HCT116 (cell line): Measurements from ENCODE around the gene NFIA. TPM values are rescaled to one million over a fixed set of nuclear protein-coding genes. Genes with fewer than 3 reads are reported as not detected.

Experiments
- ATAC-seq: fragments of 200-7000 bp; cut with Tn5 transposase; 2 replicates; pipeline ENCODE4 v1.9.1; 2020; ENCODE audit warnings: mild to moderate bottlenecking, moderate library complexity
- BruUV-seq: library from RNA; stranded (reverse); fragments of 400-500 nt; replicated peaks from 2 replicates; lab custom pipeline; 2021; lab: Mats Ljungman, UMichigan
- CTCF ChIA-PET: fragments of 300-600 bp; sonication (Branson Sonifier 250); formaldehyde crosslinking; loops from one replicate; lab custom pipeline; 2021; ENCODE audit warnings: antibody characterized with exemption; lab: Charles Lee
- POLR2A ChIA-PET: fragments of 300-600, 350-600 bp; sonication (Branson Sonifier 250); formaldehyde crosslinking; loops from one replicate; lab custom pipeline; 2021; ENCODE audit warnings: antibody characterized with exemption; lab: Charles Lee
- RAD21 ChIA-PET, 2 experiments: fragments of 300-600 bp; sonication (Branson Sonifier 250); formaldehyde crosslinking; loops; one replicate each; lab custom pipeline; 2023; ENCODE audit warnings: low total read pairs in 2 of 2; ENCODE audit not compliant: uncharacterized antibody in 2 of 2, unreplicated experiment in 2 of 2, low non-redundant PET in 1 of 2; lab: Charles Lee
- DNase-seq: peaks from one replicate; pipeline ENCODE4 v3.0.0-alpha.2; 2010; ENCODE audit warnings: low read depth, low spot score
- H2AFZ ChIP-seq: fragments of 200-600 bp; shearing (Covaris generic), sonication (generic); 2 replicates; pipeline ENCODE4 v1.6.1; 2017; ENCODE audit warnings: low read depth, mixed run types, mixed read lengths, antibody characterized with exemption, low read length; ENCODE audit not compliant: poor library complexity, severe bottlenecking
- H3K27ac ChIP-seq: 2 replicates; pipeline ENCODE4 v1.5.1; 2012; ENCODE audit warnings: low read depth, low read length
- H3K27me3 ChIP-seq: fragments of 200-600 bp; sonication (generic); 2 replicates; pipeline ENCODE4 v1.6.1; 2016; ENCODE audit warnings: mixed run types, low read length, mixed read lengths; ENCODE audit not compliant: insufficient read depth
- H3K36me3 ChIP-seq, 2 experiments: fragments of 200-500 bp in 1 of 2; fragments of 200-600 bp in 1 of 2; sonication (Bioruptor generic) in 1 of 2; sonication (generic) in 1 of 2; 2 replicates each; pipeline versions ENCODE4 v1.5.1 to v1.6.1; 2014 to 2016; ENCODE audit warnings: low read length in 2 of 2, inconsistent platforms in 1 of 2, mixed read lengths in 1 of 2, mixed run types in 1 of 2; ENCODE audit not compliant: insufficient read depth in 2 of 2, control insufficient read depth in 1 of 2
- H3K4me1 ChIP-seq, 2 experiments: fragments of 200-600 bp in 1 of 2; sonication (generic) in 1 of 2; 2 replicates each; pipeline versions ENCODE4 v1.5.1 to v1.6.1; 2012 to 2017; ENCODE audit warnings: low read length in 2 of 2, inconsistent platforms in 1 of 2, mild to moderate bottlenecking in 1 of 2, mixed read lengths in 1 of 2, mixed run types in 1 of 2, moderate library complexity in 1 of 2; ENCODE audit not compliant: insufficient read depth in 2 of 2, control insufficient read depth in 1 of 2
- H3K4me2 ChIP-seq: fragments of 200-600 bp; sonication (generic); 2 replicates; pipeline ENCODE4 v1.6.1; 2017; ENCODE audit warnings: mixed run types, low read length, mixed read lengths
- H3K4me3 ChIP-seq, 2 experiments: fragments of 200-600 bp in 1 of 2; sonication (generic) in 1 of 2; replicated peaks in 1 of 2; 2 replicates each; pipeline ENCODE4 v1.5.1; 2011 to 2016; ENCODE audit warnings: low read length in 2 of 2, control low read depth in 1 of 2, low read depth in 1 of 2, mild to moderate bottlenecking in 1 of 2, mixed read lengths in 1 of 2, mixed run types in 1 of 2
- H3K79me2 ChIP-seq: fragments of 200-600 bp; sonication (generic); 2 replicates; pipeline ENCODE4 v1.6.1; 2017; ENCODE audit warnings: mild to moderate bottlenecking, mixed run types, low read length, moderate library complexity, mixed read lengths; ENCODE audit not compliant: insufficient read depth
- H3K9ac ChIP-seq: fragments of 200-600 bp; sonication (generic); 2 replicates; pipeline ENCODE4 v1.6.1; 2016; ENCODE audit warnings: low read length, mixed read lengths
- H3K9me2 ChIP-seq: fragments of 200-600 bp; sonication (generic), shearing (Covaris generic); 2 replicates; pipeline ENCODE4 v1.6.1; 2017; ENCODE audit warnings: mixed run types, mild to moderate bottlenecking, moderate library complexity; ENCODE audit not compliant: insufficient read depth
- H3K9me3 ChIP-seq, 2 experiments: fragments of 200-500 bp in 1 of 2; fragments of 200-600 bp in 1 of 2; sonication (Bioruptor generic) in 1 of 2; sonication (generic) in 1 of 2; 2 replicates each; pipeline ENCODE4 v1.6.1; 2014 to 2017; ENCODE audit warnings: low read length in 2 of 2, mixed read lengths in 2 of 2, inconsistent platforms in 1 of 2, low read depth in 1 of 2, mild to moderate bottlenecking in 1 of 2, mixed run types in 1 of 2, moderate library complexity in 1 of 2; ENCODE audit not compliant: control insufficient read depth in 1 of 2, insufficient read depth in 1 of 2
- H4K20me1 ChIP-seq: fragments of 200-600 bp; sonication (generic), shearing (Covaris generic); 2 replicates; pipeline ENCODE4 v1.6.1; 2017; ENCODE audit warnings: mixed run types, mild to moderate bottlenecking, moderate library complexity; ENCODE audit not compliant: insufficient read depth
- ATF3 ChIP-seq: IDR thresholded peaks from 2 replicates; pipeline ENCODE4 v1.6.1; 2012
- CBX3 ChIP-seq: IDR thresholded peaks from 2 replicates; pipeline ENCODE4 v1.6.1; 2012; ENCODE audit warnings: low read depth
- CEBPB ChIP-seq: IDR thresholded peaks from 2 replicates; pipeline ENCODE4 v1.6.1; 2012; ENCODE audit warnings: low read depth
- ELF1 ChIP-seq: IDR thresholded peaks from 2 replicates; pipeline ENCODE4 v1.6.1; 2012; ENCODE audit warnings: low read depth, borderline replicate concordance
- EZH2phosphoT487 ChIP-seq: fragments of 200-600 bp; IDR thresholded peaks from 2 replicates; pipeline ENCODE4 v1.6.1; 2018; ENCODE audit warnings: antibody characterized with exemption, borderline replicate concordance
- POLR2A ChIP-seq: IDR thresholded peaks from 2 replicates; pipeline ENCODE4 v1.7.0; 2011; ENCODE audit warnings: borderline replicate concordance; ENCODE audit not compliant: insufficient read depth, insufficient read length; ENCODE audit errors: extremely low read depth
- RAD21 ChIP-seq: IDR thresholded peaks from 2 replicates; pipeline ENCODE4 v1.6.1; 2012; ENCODE audit warnings: low read depth, mild to moderate bottlenecking
- TCF7L2 ChIP-seq: IDR thresholded peaks from 2 replicates; pipeline ENCODE4 v1.7.0; 2011; ENCODE audit warnings: borderline replicate concordance, inconsistent platforms; ENCODE audit not compliant: insufficient read depth, insufficient read length; ENCODE audit errors: extremely low read depth
- ZNF274 ChIP-seq: fragments of 200-500 bp; sonication (Bioruptor generic); IDR thresholded peaks from 2 replicates; pipeline ENCODE4 v1.6.1; 2014; ENCODE audit warnings: mild to moderate bottlenecking, low read depth, low read length, inconsistent platforms
- intact Hi-C: fragments of 100-400 bp; cut with micrococcal nuclease; formaldehyde crosslinking; loops from 2 replicates; pipeline ENCODE4 v1.10.0; 2022
- total RNA-seq: library from RNA; stranded (reverse); gene quantifications from one replicate; pipeline ENCODE4 v1.2.1, GENCODE V29; 2021; ENCODE audit not compliant: unreplicated experiment
- TF ChIP-seq, protein P1 (sequence below): IDR thresholded peaks from 2 replicates; pipeline ENCODE4 v1.6.1; 2012
- TF ChIP-seq, protein P2 (sequence below): IDR thresholded peaks from 2 replicates; pipeline ENCODE4 v1.6.1; 2012; ENCODE audit warnings: low read depth
- TF ChIP-seq, protein P3 (sequence below): IDR thresholded peaks from 2 replicates; pipeline ENCODE4 v1.6.1; 2011; ENCODE audit warnings: mild to moderate bottlenecking, low read length, moderate library complexity; ENCODE audit not compliant: insufficient replicate concordance; ENCODE audit errors: extremely low read depth

The NFIA gene
- total RNA-seq, 1 experiment from 2014 or later = 17.2 TPM

DNA sequence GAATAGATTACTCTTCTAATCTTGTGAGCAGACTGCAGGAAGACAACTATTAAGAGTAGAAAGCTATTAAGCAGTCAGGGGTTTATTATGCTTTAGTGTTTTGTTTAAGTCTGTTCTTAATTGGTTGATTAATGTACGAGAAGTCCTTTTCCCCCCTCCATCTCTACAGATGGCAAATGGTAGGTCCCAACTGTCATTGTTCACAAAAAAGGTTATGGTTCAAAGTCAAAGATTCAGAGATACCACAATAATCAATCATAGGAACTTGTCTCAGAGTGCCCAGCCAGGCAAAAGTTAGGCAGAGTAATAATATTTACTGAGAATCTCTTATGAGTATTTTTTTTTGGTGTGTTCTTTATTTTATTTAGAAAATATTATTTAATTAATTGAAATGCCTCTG lies 26.8 kb downstream of the NFIA start:
- intact Hi-C loops = no loop called here
- ChIA-PET POLR2A (no interaction called here), RAD21 (no interaction called here), CTCF (no interaction called here)
- H3K9me3 ChIP-seq = no peaks in the 10 kb centered on the region
- peaks cover 27% of the 10 kb centered on the region for H3K79me2 ChIP-seq
- H2AFZ ChIP-seq = no peak overlapping the region
- H3K27ac ChIP-seq = no peak overlapping the region
- H4K20me1 ChIP-seq = no peaks in the 10 kb centered on the region
- H3K9me2 ChIP-seq = no peaks in the 10 kb centered on the region
- H3K4me1 ChIP-seq = no peaks in the 10 kb centered on the region
- no peak for TF ChIP-seq TCF7L2
- TF ChIP-seq, protein P1, sequence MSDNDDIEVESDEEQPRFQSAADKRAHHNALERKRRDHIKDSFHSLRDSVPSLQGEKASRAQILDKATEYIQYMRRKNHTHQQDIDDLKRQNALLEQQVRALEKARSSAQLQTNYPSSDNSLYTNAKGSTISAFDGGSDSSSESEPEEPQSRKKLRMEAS = no peak
- DNase-seq (no peak), ATAC-seq (no peak)
- H3K36me3 ChIP-seq = no peaks in the 10 kb centered on the region
- no peak overlapping the region for H3K4me2 ChIP-seq
- no peak overlapping the region for H3K9ac ChIP-seq
- H3K27me3 ChIP-seq = no peaks in the 10 kb centered on the region
- no peak overlapping the region for H3K4me3 ChIP-seq
- no TSS peak for BruUV-seq

DNA sequence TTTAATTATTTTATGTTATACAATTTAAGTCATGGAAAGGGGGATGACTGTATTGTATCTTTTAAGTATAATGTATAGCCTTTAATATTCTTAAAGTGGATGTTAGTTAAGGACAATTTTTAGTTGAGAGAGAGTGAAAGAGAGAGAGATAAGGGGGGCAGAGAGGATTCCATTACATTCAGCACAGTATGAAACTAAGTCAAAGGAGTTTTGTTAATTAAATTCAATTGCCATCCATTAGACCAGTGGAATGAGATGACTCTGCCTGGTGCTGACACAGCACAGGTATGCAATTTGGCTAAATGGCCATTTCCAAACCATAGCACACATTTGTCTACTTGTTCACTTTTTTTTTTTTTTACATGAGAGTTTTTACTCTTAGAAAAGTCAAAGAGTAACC lies 27.5 kb downstream of the NFIA start:
- CTCF ChIA-PET = no interaction called here
- H3K4me2 ChIP-seq = no peak overlapping the region
- H3K27me3 ChIP-seq = no peaks in the 10 kb centered on the region
- no peak overlapping the region for H3K9ac ChIP-seq
- no peaks in the 10 kb centered on the region for H4K20me1 ChIP-seq
- RAD21 ChIA-PET = no interaction called here
- no TSS peak for BruUV-seq
- H3K79me2 ChIP-seq = peaks cover 27% of the 10 kb centered on the region
- no peak overlapping the region for H2AFZ ChIP-seq
- H3K9me3 ChIP-seq = no peaks in the 10 kb centered on the region
- no peak overlapping the region for H3K27ac ChIP-seq
- H3K9me2 ChIP-seq = no peaks in the 10 kb centered on the region
- no peak overlapping the region for H3K4me3 ChIP-seq
- intact Hi-C loops = no loop called here
- ATAC-seq (no peak), DNase-seq (no peak)
- H3K4me1 ChIP-seq = no peaks in the 10 kb centered on the region
- H3K36me3 ChIP-seq = no peaks in the 10 kb centered on the region
- POLR2A ChIA-PET = no interaction called here
- no peak for TF ChIP-seq ZNF274
- TF ChIP-seq CBX3 = no peak
- no peak for TF ChIP-seq CEBPB
- no peak for TF ChIP-seq ELF1
- TF ChIP-seq, protein P2, sequence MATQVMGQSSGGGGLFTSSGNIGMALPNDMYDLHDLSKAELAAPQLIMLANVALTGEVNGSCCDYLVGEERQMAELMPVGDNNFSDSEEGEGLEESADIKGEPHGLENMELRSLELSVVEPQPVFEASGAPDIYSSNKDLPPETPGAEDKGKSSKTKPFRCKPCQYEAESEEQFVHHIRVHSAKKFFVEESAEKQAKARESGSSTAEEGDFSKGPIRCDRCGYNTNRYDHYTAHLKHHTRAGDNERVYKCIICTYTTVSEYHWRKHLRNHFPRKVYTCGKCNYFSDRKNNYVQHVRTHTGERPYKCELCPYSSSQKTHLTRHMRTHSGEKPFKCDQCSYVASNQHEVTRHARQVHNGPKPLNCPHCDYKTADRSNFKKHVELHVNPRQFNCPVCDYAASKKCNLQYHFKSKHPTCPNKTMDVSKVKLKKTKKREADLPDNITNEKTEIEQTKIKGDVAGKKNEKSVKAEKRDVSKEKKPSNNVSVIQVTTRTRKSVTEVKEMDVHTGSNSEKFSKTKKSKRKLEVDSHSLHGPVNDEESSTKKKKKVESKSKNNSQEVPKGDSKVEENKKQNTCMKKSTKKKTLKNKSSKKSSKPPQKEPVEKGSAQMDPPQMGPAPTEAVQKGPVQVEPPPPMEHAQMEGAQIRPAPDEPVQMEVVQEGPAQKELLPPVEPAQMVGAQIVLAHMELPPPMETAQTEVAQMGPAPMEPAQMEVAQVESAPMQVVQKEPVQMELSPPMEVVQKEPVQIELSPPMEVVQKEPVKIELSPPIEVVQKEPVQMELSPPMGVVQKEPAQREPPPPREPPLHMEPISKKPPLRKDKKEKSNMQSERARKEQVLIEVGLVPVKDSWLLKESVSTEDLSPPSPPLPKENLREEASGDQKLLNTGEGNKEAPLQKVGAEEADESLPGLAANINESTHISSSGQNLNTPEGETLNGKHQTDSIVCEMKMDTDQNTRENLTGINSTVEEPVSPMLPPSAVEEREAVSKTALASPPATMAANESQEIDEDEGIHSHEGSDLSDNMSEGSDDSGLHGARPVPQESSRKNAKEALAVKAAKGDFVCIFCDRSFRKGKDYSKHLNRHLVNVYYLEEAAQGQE = no peak
- TF ChIP-seq, protein P3, sequence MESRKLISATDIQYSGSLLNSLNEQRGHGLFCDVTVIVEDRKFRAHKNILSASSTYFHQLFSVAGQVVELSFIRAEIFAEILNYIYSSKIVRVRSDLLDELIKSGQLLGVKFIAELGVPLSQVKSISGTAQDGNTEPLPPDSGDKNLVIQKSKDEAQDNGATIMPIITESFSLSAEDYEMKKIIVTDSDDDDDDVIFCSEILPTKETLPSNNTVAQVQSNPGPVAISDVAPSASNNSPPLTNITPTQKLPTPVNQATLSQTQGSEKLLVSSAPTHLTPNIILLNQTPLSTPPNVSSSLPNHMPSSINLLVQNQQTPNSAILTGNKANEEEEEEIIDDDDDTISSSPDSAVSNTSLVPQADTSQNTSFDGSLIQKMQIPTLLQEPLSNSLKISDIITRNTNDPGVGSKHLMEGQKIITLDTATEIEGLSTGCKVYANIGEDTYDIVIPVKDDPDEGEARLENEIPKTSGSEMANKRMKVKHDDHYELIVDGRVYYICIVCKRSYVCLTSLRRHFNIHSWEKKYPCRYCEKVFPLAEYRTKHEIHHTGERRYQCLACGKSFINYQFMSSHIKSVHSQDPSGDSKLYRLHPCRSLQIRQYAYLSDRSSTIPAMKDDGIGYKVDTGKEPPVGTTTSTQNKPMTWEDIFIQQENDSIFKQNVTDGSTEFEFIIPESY = no peak
- no peak for TF ChIP-seq TCF7L2
- no peak for TF ChIP-seq RAD21
- no peak for TF ChIP-seq EZH2phosphoT487
- no peak for TF ChIP-seq ATF3
- TF ChIP-seq POLR2A = no peak
